Colon (tissue), 2 donors: ENCODE measurements around the gene FOSL2.

Experiments used
- FAIRE-seq: peaks from 2 replicates; lab custom pipeline; 2012; peaks lifted over from hg19 to GRCh38; lab: Jason Lieb, UNC
- donor health status: control.
- donor health status: control.

Gene FOSL2

GRCh38 chr2:28433935-28434599 is 41.4 kb downstream of the FOSL2 start:
- no peak for FAIRE-seq

GRCh38 chr2:28434600-28434989 is 41.9 kb downstream of the FOSL2 start:
- no peak for FAIRE-seq

DNA sequence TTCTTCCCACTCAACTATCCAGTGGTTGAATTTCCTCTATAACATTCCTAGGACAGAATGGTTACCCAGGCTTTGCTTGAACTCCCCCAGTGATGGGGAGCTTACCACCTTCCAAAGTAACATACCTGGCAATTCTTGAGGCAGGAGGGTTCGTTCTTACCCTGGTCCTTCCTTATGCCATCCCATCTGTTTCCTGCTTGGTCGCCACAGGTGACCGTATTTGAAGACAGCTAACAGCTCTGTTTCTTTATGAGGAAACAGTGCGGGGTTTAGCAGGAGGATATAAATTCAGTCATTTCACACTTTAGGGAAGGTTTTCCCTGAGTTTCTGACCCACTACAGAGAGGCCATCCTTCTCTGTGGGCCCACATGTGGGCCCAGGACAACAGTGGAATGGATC is 42.6 kb downstream of the FOSL2 start:
- no peak for FAIRE-seq

GRCh38 chr2:28435814-28436351 is 43.2 kb downstream of the FOSL2 start:
- no peak for FAIRE-seq

DNA sequence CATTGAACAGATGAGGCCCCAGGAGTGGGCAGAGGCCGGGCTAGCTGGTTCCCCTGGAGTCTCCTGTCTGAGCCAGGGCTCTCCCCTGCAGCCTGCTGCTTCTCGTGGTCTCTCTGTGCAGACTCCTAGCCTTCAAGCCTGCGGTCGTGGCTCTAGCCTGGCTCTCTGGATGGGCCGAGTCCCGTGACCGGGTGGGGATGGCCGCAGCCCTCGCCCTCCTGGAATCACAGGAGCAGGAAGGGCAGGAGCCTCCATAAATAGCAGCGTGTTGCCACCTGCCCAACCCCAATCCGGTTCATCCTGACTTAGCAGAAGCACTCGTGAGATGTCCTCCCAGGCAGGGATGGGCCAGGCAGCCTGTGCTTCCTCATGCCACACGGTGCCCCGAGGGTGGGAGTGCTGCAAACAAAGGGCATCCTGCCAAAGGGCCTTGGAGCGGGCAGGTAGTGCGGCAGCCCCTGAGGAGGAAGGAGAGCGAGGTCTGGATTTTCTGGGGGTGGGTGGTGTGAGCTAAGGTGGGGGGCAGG is 43.9 kb downstream of the FOSL2 start:
- FAIRE-seq, result no peak

DNA sequence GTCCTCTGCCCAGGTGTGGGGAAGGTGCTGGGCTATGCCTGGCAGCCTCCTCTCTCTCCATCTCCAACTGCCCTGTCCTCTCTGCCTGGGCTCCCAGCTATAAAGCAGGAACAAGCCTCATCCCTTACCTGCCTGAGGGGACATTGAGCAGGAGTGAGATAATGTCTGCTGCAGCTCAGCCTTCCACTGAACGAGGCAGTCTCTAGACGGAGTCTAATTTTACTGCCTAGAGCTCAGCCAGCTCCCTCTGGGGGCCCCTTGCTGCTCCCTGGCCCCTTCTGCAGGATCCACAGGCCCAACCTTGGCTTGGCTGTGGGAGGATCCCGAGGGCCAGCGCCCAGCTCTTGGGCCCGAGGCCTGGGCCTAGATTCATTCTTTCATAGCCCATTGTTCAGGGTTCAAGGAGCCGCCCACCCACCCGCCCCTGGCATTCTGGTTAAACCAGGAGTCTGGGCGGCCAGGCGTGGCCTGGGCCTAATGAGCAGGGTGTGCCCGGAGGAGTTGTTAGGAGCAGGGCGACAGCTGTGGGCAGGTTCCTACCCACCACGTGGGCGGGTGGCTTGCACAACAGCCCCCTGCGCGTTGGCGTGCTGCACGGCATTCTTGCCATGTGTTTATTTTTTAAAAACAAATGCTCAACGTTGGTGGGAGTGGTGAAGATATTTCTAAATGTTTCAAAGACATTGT is 44.6 kb downstream of the FOSL2 start:
- FAIRE-seq, result no peak

DNA sequence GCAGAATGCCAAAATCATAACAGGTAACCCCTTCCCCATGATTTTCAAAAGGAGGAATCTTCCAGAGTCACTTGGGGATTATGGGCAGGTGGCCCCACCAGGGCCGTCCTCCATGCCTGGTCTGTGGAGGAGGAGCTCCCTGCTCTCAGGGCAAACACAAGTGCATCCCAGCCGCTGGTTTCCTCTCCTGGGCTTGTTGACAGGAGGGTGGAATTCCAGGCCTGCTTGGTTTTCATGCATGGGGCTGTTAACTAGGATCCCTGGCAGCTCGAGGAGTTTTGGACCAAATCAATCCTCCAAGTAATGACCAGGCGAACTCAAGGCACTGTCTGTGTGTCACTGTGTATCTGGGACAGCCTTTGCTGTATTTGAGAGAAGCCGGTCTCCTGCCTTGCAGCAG is 45.3 kb downstream of the FOSL2 start:
- FAIRE-seq, result no peak

GRCh38 chr2:28438532-28439063 is 45.9 kb downstream of the FOSL2 start:
- no peak for FAIRE-seq

GRCh38 chr2:28439127-28439526 is 46.5 kb downstream of the FOSL2 start:
- no peak for FAIRE-seq

DNA sequence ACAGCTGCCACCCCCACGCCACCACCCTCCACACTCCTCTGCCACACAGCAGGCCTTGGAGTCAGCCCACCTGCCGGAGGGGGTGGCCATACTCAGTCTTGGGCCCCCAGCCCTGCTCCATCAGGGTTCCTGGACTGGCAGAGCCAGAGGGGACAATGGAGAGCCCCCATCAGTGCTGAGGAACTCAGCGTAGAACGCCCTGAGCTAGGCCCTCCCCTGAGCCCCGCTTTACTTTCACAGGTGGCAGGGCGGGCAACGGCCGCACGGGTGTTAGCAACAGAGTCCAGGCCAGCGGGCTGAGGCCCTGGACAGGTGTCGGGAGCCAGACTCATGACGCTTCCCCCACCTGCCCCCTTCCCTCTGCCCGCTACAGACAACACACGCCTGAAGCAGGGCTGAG is 47.1 kb downstream of the FOSL2 start:
- no peak for FAIRE-seq

GRCh38 chr2:28442328-28442727 is 49.7 kb downstream of the FOSL2 start:
- FAIRE-seq, result no peak

DNA sequence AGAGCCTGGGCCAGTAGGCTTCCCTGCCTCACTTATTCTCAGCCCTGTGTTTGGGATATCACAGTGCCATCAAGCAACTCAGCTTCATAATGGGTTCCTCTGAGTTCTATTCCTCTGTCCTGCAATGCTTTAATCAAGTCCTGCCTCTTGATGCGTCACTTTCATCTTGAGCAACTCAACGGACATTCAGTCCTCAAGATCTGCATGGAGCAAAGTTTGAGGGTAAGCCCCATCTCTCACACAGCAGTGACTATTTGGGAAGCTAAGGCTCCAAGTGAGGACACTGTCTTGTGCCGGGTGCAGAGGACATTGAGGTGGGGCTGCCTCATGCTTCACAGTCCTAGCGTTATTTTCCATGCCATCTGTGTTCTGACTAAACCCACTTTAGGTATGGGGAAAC is 52.3 kb downstream of the FOSL2 start:
- no peak for FAIRE-seq

GRCh38 chr2:28445448-28446258 is 53.0 kb downstream of the FOSL2 start:
- FAIRE-seq, result no peak

- no peak for FAIRE-seq
Observed at GRCh38 chr2:28446531-28446930, 53.9 kb downstream of the FOSL2 start.

- no peak for FAIRE-seq
Observed at GRCh38 chr2:28447086-28447485, 54.4 kb downstream of the FOSL2 start.

GRCh38 chr2:28447943-28448792 is 55.5 kb downstream of the FOSL2 start:
- no peak for FAIRE-seq

- no peak for FAIRE-seq
Observed at GRCh38 chr2:28448793-28449100, 56.1 kb downstream of the FOSL2 start.

DNA sequence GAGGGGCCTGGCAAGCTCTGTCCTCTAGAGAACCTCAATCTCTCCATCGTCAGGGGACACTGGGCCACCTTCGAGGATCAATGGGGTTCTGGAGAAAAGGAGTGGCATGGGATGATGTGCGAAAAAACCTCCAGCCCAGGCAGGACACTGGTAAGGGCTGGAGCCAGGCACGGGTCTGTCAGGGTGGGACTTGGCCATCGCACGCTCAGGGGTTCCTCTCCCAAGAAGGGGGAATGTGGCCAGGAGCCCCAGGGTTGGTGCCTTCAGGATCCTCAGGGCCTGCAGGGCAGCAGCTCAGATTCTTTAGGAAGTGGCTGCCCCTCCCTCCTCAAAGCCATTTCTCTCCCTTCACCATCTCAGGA is 56.4 kb downstream of the FOSL2 start:
- FAIRE-seq, result no peak

- no peak for FAIRE-seq
Observed at GRCh38 chr2:28449488-28450395, 57.1 kb downstream of the FOSL2 start.

GRCh38 chr2:28450901-28451565 is 58.4 kb downstream of the FOSL2 start:
- no peak for FAIRE-seq
